Panc1 (cell line): ENCODE measurements around the gene ROBO1. TPM values are rescaled to one million over a fixed set of nuclear protein-coding genes. Genes with fewer than 3 reads are reported as not detected.

ENCODE experiments used
- ATAC-seq: fragments of 200-7000 bp; cut with Tn5 transposase; 2 replicates; pipeline ENCODE4 v1.9.1; 2020; ENCODE audit warnings: mild to moderate bottlenecking, moderate library complexity
- BruUV-seq: library from RNA; stranded (reverse); fragments of 400-500 nt; replicated peaks from 2 replicates; lab custom pipeline; 2021; lab: Mats Ljungman, UMichigan
- CTCF ChIA-PET: fragments of 300-600 bp; sonication (Branson Sonifier 250); formaldehyde crosslinking; loops from one replicate; lab custom pipeline; 2022; ENCODE audit warnings: antibody characterized with exemption; lab: Charles Lee
- POLR2A ChIA-PET: fragments of 300-600 bp; sonication (Branson Sonifier 250); formaldehyde crosslinking; loops from one replicate; lab custom pipeline; 2022; ENCODE audit warnings: antibody characterized with exemption; lab: Charles Lee
- DNase-seq: peaks from one replicate; pipeline ENCODE4 v3.0.0-alpha.2; 2010; ENCODE audit warnings: low read depth, low spot score
- H3K27ac ChIP-seq: 2 replicates; pipeline ENCODE4 v1.5.1; 2011; ENCODE audit warnings: mild to moderate bottlenecking, low read length, inconsistent platforms
- H3K27me3 ChIP-seq: fragments of 200-500 bp; sonication (Bioruptor generic); 2 replicates; pipeline ENCODE4 v1.6.0; 2014; ENCODE audit warnings: low read length, inconsistent platforms; ENCODE audit not compliant: control insufficient read depth, insufficient read depth
- H3K36me3 ChIP-seq: fragments of 200-500 bp; sonication (Bioruptor generic); 2 replicates; pipeline ENCODE4 v1.5.1; 2014; ENCODE audit warnings: inconsistent platforms, mild to moderate bottlenecking, low read length, moderate library complexity; ENCODE audit not compliant: control insufficient read depth, insufficient read depth
- H3K4me1 ChIP-seq: 2 replicates; pipeline ENCODE4 v1.5.1; 2011; ENCODE audit warnings: inconsistent platforms, mild to moderate bottlenecking, low read length, moderate library complexity; ENCODE audit not compliant: control insufficient read depth, insufficient read depth
- H3K4me3 ChIP-seq, 2 experiments: 2 replicates each; pipeline ENCODE4 v1.5.1; 2011 to 2012; ENCODE audit warnings: low read depth in 2 of 2, low read length in 2 of 2, mild to moderate bottlenecking in 2 of 2, inconsistent platforms in 1 of 2, moderate library complexity in 1 of 2
- H3K9me3 ChIP-seq: fragments of 200-500 bp; sonication (Bioruptor generic); 2 replicates; pipeline ENCODE4 v1.5.1; 2014; ENCODE audit warnings: low read depth, mild to moderate bottlenecking, inconsistent platforms, low read length, moderate library complexity; ENCODE audit not compliant: control insufficient read depth, insufficient read depth
- CTCF ChIP-seq: fragments of 450-650 bp; IDR thresholded peaks from 2 replicates; pipeline ENCODE4 v1.5.1; 2017; ENCODE audit warnings: mild to moderate bottlenecking
- POLR2AphosphoS5 ChIP-seq: IDR thresholded peaks from 2 replicates; pipeline ENCODE4 v1.6.1; 2012; ENCODE audit warnings: mild to moderate bottlenecking, low read depth, low read length, moderate library complexity
- SIN3A ChIP-seq: IDR thresholded peaks from 2 replicates; pipeline ENCODE4 v1.6.1; 2012; ENCODE audit warnings: low read depth, mild to moderate bottlenecking, low read length, moderate library complexity, borderline replicate concordance; ENCODE audit not compliant: insufficient read depth
- TCF7L2 ChIP-seq: IDR thresholded peaks from 2 replicates; pipeline ENCODE4 v1.6.1; 2011; ENCODE audit warnings: mild to moderate bottlenecking, low read depth, low read length, inconsistent platforms
- in situ Hi-C: cut with HindIII; loops from 2 replicates; pipeline ENCODE4 v1.10.0; 2016; ENCODE audit warnings: low sequenced_read_pairs, low pct_unique_long_range_greater_than_20kb
- intact Hi-C: fragments of 100-400 bp; cut with micrococcal nuclease; formaldehyde crosslinking; loops from one replicate; pipeline ENCODE4 v1.10.0; 2022; ENCODE audit not compliant: unreplicated experiment
- total RNA-seq: library from RNA; stranded (reverse); gene quantifications from one replicate; pipeline ENCODE4 v1.2.1, GENCODE V29; 2021; ENCODE audit not compliant: unreplicated experiment
- TF ChIP-seq, protein P1 (sequence below), 2 experiments: IDR thresholded peaks; 2 replicates each; pipeline ENCODE4 v1.6.1; 2011 to 2012; ENCODE audit warnings: low read depth in 2 of 2, control low read depth in 1 of 2, low read length in 1 of 2, mild to moderate bottlenecking in 1 of 2, moderate library complexity in 1 of 2; ENCODE audit not compliant: insufficient read depth in 1 of 2

ROBO1 gene
- total RNA-seq, 1 experiment from 2014 or later, result 61.6 TPM

DNA sequence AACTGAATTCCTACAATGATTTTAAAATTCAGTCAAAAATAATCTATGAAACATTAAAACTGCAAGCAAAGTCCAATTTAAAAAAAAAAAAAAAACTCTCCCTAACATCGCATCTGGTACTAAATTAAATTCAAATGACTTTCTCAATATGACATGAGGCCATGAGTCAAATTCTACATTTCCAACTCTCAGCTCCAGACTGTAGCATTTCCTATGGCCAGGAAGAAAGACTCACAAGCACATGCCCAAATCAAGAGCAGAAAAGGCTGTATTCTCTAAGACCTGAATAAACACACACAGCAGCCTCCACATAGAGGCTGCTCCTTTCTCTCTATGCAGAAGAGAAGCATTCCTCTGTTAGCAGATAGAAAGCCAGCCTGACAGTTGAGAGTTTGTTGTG is 729.2 kb downstream of the ROBO1 start:
- BruUV-seq, result no TSS peak
- TF ChIP-seq POLR2AphosphoS5 (no peak), TCF7L2 (no peak), SIN3A (no peak), CTCF (no peak)
- TF ChIP-seq, protein P1, sequence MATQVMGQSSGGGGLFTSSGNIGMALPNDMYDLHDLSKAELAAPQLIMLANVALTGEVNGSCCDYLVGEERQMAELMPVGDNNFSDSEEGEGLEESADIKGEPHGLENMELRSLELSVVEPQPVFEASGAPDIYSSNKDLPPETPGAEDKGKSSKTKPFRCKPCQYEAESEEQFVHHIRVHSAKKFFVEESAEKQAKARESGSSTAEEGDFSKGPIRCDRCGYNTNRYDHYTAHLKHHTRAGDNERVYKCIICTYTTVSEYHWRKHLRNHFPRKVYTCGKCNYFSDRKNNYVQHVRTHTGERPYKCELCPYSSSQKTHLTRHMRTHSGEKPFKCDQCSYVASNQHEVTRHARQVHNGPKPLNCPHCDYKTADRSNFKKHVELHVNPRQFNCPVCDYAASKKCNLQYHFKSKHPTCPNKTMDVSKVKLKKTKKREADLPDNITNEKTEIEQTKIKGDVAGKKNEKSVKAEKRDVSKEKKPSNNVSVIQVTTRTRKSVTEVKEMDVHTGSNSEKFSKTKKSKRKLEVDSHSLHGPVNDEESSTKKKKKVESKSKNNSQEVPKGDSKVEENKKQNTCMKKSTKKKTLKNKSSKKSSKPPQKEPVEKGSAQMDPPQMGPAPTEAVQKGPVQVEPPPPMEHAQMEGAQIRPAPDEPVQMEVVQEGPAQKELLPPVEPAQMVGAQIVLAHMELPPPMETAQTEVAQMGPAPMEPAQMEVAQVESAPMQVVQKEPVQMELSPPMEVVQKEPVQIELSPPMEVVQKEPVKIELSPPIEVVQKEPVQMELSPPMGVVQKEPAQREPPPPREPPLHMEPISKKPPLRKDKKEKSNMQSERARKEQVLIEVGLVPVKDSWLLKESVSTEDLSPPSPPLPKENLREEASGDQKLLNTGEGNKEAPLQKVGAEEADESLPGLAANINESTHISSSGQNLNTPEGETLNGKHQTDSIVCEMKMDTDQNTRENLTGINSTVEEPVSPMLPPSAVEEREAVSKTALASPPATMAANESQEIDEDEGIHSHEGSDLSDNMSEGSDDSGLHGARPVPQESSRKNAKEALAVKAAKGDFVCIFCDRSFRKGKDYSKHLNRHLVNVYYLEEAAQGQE (IDR thresholded peaks at IDR 0.05; ENCODE audit: insufficient read depth in 1 of 2, low read depth in 2 of 2, low read length in 1 of 2), result no peak
- in situ Hi-C loops (no loop called here), intact Hi-C loops (no loop called here)
- ChIA-PET POLR2A (no interaction called here), CTCF (no interaction called here)
- no peak for ATAC-seq
- Histone ChIP-seq H3K4me3 (no peak overlapping the region), H3K36me3 (no peaks in the 10 kb centered on the region), H3K27me3 (no peaks in the 10 kb centered on the region), H3K4me1 (no peaks in the 10 kb centered on the region), H3K27ac (no peak overlapping the region), H3K9me3 (no peaks in the 10 kb centered on the region)
- no peak for DNase-seq

GRCh38 chr3:79038057-79038456 is 729.7 kb downstream of the ROBO1 start:
- no peak for ATAC-seq
- H3K36me3 ChIP-seq, result no peaks in the 10 kb centered on the region
- H3K4me3 ChIP-seq, result no peak overlapping the region
- TF ChIP-seq POLR2AphosphoS5 (no peak), TCF7L2 (no peak), SIN3A (no peak), CTCF (no peak)
- TF ChIP-seq, protein P1 (IDR thresholded peaks at IDR 0.05; ENCODE audit: insufficient read depth in 1 of 2, low read depth in 2 of 2, low read length in 1 of 2), result no peak
- ChIA-PET POLR2A (no interaction called here), CTCF (no interaction called here)
- no peak overlapping the region for H3K27ac ChIP-seq
- in situ Hi-C loops, result no loop called here
- DNase-seq, result no peak
- no peaks in the 10 kb centered on the region for H3K27me3 ChIP-seq
- H3K4me1 ChIP-seq, result no peaks in the 10 kb centered on the region
- intact Hi-C loops, result no loop called here
- no peaks in the 10 kb centered on the region for H3K9me3 ChIP-seq
- no TSS peak for BruUV-seq
